Ramos (cell line): ENCODE measurements around the gene CLEC16A.

ENCODE experiments used
- in situ Hi-C: fragments of 300-500 bp; cut with MboI; formaldehyde crosslinking; loops from one replicate; pipeline ENCODE4 v1.14.3; 2022; ENCODE audit warnings: low sequenced_read_pairs; ENCODE audit not compliant: unreplicated experiment

Gene CLEC16A

GRCh38 chr16:11024333-11025053, 80.1 kb downstream of the CLEC16A start:
- in situ Hi-C loops = no loop called here

- in situ Hi-C loops = no loop called here
These were observed 80.8 kb downstream of the CLEC16A start for GRCh38 chr16:11025120-11025531.

- in situ Hi-C loops = no loop called here
These were observed 85.6 kb downstream of the CLEC16A start for GRCh38 chr16:11029948-11030347.

GRCh38 chr16:11030990-11031510, 86.7 kb downstream of the CLEC16A start:
- in situ Hi-C loops = no loop called here

GRCh38 chr16:11032000-11032921, 87.9 kb downstream of the CLEC16A start:
- in situ Hi-C loops = no loop called here

GRCh38 chr16:11032922-11033291, 88.5 kb downstream of the CLEC16A start:
- in situ Hi-C loops = no loop called here

- in situ Hi-C loops = no loop called here
These were observed 89.5 kb downstream of the CLEC16A start for GRCh38 chr16:11033629-11034420.

- in situ Hi-C loops = no loop called here
These were observed 90.1 kb downstream of the CLEC16A start for GRCh38 chr16:11034481-11034931.

- in situ Hi-C loops = no loop called here
These were observed 90.7 kb downstream of the CLEC16A start for GRCh38 chr16:11035096-11035495.

GRCh38 chr16:11036040-11036439, 91.7 kb downstream of the CLEC16A start:
- in situ Hi-C loops = no loop called here

- in situ Hi-C loops = no loop called here
These were observed 92.6 kb downstream of the CLEC16A start for GRCh38 chr16:11036868-11037410.

GRCh38 chr16:11038305-11038704, 93.9 kb downstream of the CLEC16A start:
- in situ Hi-C loops = no loop called here

- in situ Hi-C loops = no loop called here
These were observed 94.4 kb downstream of the CLEC16A start for GRCh38 chr16:11038777-11039176.

- in situ Hi-C loops = no loop called here
These were observed 95.4 kb downstream of the CLEC16A start for GRCh38 chr16:11039726-11040125.

- in situ Hi-C loops = no loop called here
These were observed 97.8 kb downstream of the CLEC16A start for GRCh38 chr16:11042191-11042590.

GRCh38 chr16:11045441-11045840, 101.1 kb downstream of the CLEC16A start:
- in situ Hi-C loops = no loop called here

- in situ Hi-C loops = no loop called here
These were observed 101.5 kb downstream of the CLEC16A start for GRCh38 chr16:11045846-11046245.

- in situ Hi-C loops = no loop called here
These were observed 102.1 kb downstream of the CLEC16A start for GRCh38 chr16:11046382-11046931.

GRCh38 chr16:11047057-11047456, 102.7 kb downstream of the CLEC16A start:
- in situ Hi-C loops = no loop called here
